HCT116 (cell line): ENCODE measurements around the gene MAP2K5. TPM values are rescaled to one million over a fixed set of nuclear protein-coding genes. Genes with fewer than 3 reads are reported as not detected.

ENCODE experiments used
- ATAC-seq: fragments of 200-7000 bp; cut with Tn5 transposase; 2 replicates; pipeline ENCODE4 v1.9.1; 2020; ENCODE audit warnings: mild to moderate bottlenecking, moderate library complexity
- BruUV-seq: library from RNA; stranded (reverse); fragments of 400-500 nt; replicated peaks from 2 replicates; lab custom pipeline; 2021; lab: Mats Ljungman, UMichigan
- CTCF ChIA-PET: fragments of 300-600 bp; sonication (Branson Sonifier 250); formaldehyde crosslinking; loops from one replicate; lab custom pipeline; 2021; ENCODE audit warnings: antibody characterized with exemption; lab: Charles Lee
- POLR2A ChIA-PET: fragments of 300-600, 350-600 bp; sonication (Branson Sonifier 250); formaldehyde crosslinking; loops from one replicate; lab custom pipeline; 2021; ENCODE audit warnings: antibody characterized with exemption; lab: Charles Lee
- RAD21 ChIA-PET, 2 experiments: fragments of 300-600 bp; sonication (Branson Sonifier 250); formaldehyde crosslinking; loops; one replicate each; lab custom pipeline; 2023; ENCODE audit warnings: low total read pairs in 2 of 2; ENCODE audit not compliant: uncharacterized antibody in 2 of 2, unreplicated experiment in 2 of 2, low non-redundant PET in 1 of 2; lab: Charles Lee
- DNase-seq: peaks from one replicate; pipeline ENCODE4 v3.0.0-alpha.2; 2010; ENCODE audit warnings: low read depth, low spot score
- H2AFZ ChIP-seq: fragments of 200-600 bp; shearing (Covaris generic), sonication (generic); 2 replicates; pipeline ENCODE4 v1.6.1; 2017; ENCODE audit warnings: low read depth, mixed run types, mixed read lengths, antibody characterized with exemption, low read length; ENCODE audit not compliant: poor library complexity, severe bottlenecking
- H3K27ac ChIP-seq: 2 replicates; pipeline ENCODE4 v1.5.1; 2012; ENCODE audit warnings: low read depth, low read length
- H3K27me3 ChIP-seq: fragments of 200-600 bp; sonication (generic); 2 replicates; pipeline ENCODE4 v1.6.1; 2016; ENCODE audit warnings: mixed run types, low read length, mixed read lengths; ENCODE audit not compliant: insufficient read depth
- H3K36me3 ChIP-seq, 2 experiments: fragments of 200-500 bp in 1 of 2; fragments of 200-600 bp in 1 of 2; sonication (Bioruptor generic) in 1 of 2; sonication (generic) in 1 of 2; 2 replicates each; pipeline versions ENCODE4 v1.5.1 to v1.6.1; 2014 to 2016; ENCODE audit warnings: low read length in 2 of 2, inconsistent platforms in 1 of 2, mixed read lengths in 1 of 2, mixed run types in 1 of 2; ENCODE audit not compliant: insufficient read depth in 2 of 2, control insufficient read depth in 1 of 2
- H3K4me1 ChIP-seq, 2 experiments: fragments of 200-600 bp in 1 of 2; sonication (generic) in 1 of 2; 2 replicates each; pipeline versions ENCODE4 v1.5.1 to v1.6.1; 2012 to 2017; ENCODE audit warnings: low read length in 2 of 2, inconsistent platforms in 1 of 2, mild to moderate bottlenecking in 1 of 2, mixed read lengths in 1 of 2, mixed run types in 1 of 2, moderate library complexity in 1 of 2; ENCODE audit not compliant: insufficient read depth in 2 of 2, control insufficient read depth in 1 of 2
- H3K4me2 ChIP-seq: fragments of 200-600 bp; sonication (generic); 2 replicates; pipeline ENCODE4 v1.6.1; 2017; ENCODE audit warnings: mixed run types, low read length, mixed read lengths
- H3K4me3 ChIP-seq, 2 experiments: fragments of 200-600 bp in 1 of 2; sonication (generic) in 1 of 2; replicated peaks in 1 of 2; 2 replicates each; pipeline ENCODE4 v1.5.1; 2011 to 2016; ENCODE audit warnings: low read length in 2 of 2, control low read depth in 1 of 2, low read depth in 1 of 2, mild to moderate bottlenecking in 1 of 2, mixed read lengths in 1 of 2, mixed run types in 1 of 2
- H3K79me2 ChIP-seq: fragments of 200-600 bp; sonication (generic); 2 replicates; pipeline ENCODE4 v1.6.1; 2017; ENCODE audit warnings: mild to moderate bottlenecking, mixed run types, low read length, moderate library complexity, mixed read lengths; ENCODE audit not compliant: insufficient read depth
- H3K9ac ChIP-seq: fragments of 200-600 bp; sonication (generic); 2 replicates; pipeline ENCODE4 v1.6.1; 2016; ENCODE audit warnings: low read length, mixed read lengths
- H3K9me2 ChIP-seq: fragments of 200-600 bp; sonication (generic), shearing (Covaris generic); 2 replicates; pipeline ENCODE4 v1.6.1; 2017; ENCODE audit warnings: mixed run types, mild to moderate bottlenecking, moderate library complexity; ENCODE audit not compliant: insufficient read depth
- H3K9me3 ChIP-seq, 2 experiments: fragments of 200-500 bp in 1 of 2; fragments of 200-600 bp in 1 of 2; sonication (Bioruptor generic) in 1 of 2; sonication (generic) in 1 of 2; 2 replicates each; pipeline ENCODE4 v1.6.1; 2014 to 2017; ENCODE audit warnings: low read length in 2 of 2, mixed read lengths in 2 of 2, inconsistent platforms in 1 of 2, low read depth in 1 of 2, mild to moderate bottlenecking in 1 of 2, mixed run types in 1 of 2, moderate library complexity in 1 of 2; ENCODE audit not compliant: control insufficient read depth in 1 of 2, insufficient read depth in 1 of 2
- H4K20me1 ChIP-seq: fragments of 200-600 bp; sonication (generic), shearing (Covaris generic); 2 replicates; pipeline ENCODE4 v1.6.1; 2017; ENCODE audit warnings: mixed run types, mild to moderate bottlenecking, moderate library complexity; ENCODE audit not compliant: insufficient read depth
- CBX3 ChIP-seq: IDR thresholded peaks from 2 replicates; pipeline ENCODE4 v1.6.1; 2012; ENCODE audit warnings: low read depth
- CTCF ChIP-seq, 3 experiments: fragments of 200-600 bp in 1 of 3; sonication (generic) in 1 of 3; IDR thresholded peaks in 2 of 3; conservative IDR thresholded peaks in 1 of 3; 2 replicates each; pipeline ENCODE4 v1.5.1; 2012 to 2017; ENCODE audit warnings: low read depth in 2 of 3, low read length in 2 of 3, antibody characterized with exemption in 1 of 3, borderline replicate concordance in 1 of 3, control low read depth in 1 of 3, mild to moderate bottlenecking in 1 of 3, mixed read lengths in 1 of 3, mixed run types in 1 of 3, moderate library complexity in 1 of 3; ENCODE audit not compliant: insufficient read depth in 1 of 3
- EGR1 ChIP-seq: IDR thresholded peaks from 2 replicates; pipeline ENCODE4 v1.6.1; 2012; ENCODE audit warnings: low read depth
- MAX ChIP-seq: IDR thresholded peaks from 2 replicates; pipeline ENCODE4 v1.6.1; 2012
- SRF ChIP-seq: IDR thresholded peaks from 2 replicates; pipeline ENCODE4 v1.6.1; 2012; ENCODE audit warnings: low read depth
- intact Hi-C: fragments of 100-400 bp; cut with micrococcal nuclease; formaldehyde crosslinking; loops from 2 replicates; pipeline ENCODE4 v1.10.0; 2022
- total RNA-seq: library from RNA; stranded (reverse); gene quantifications from one replicate; pipeline ENCODE4 v1.2.1, GENCODE V29; 2021; ENCODE audit not compliant: unreplicated experiment

The MAP2K5 gene
- total RNA-seq, 1 experiment from 2014 or later, result 15.6 TPM

- Histone ChIP-seq H3K27ac (no peak overlapping the region), H3K4me1 (no peaks in the 10 kb centered on the region), H3K9me2 (no peaks in the 10 kb centered on the region), H3K36me3 (no peaks in the 10 kb centered on the region), H3K4me2 (no peak overlapping the region), H3K4me3 (no peak overlapping the region), H4K20me1 (no peaks in the 10 kb centered on the region), H3K9me3 (no peaks in the 10 kb centered on the region), H3K27me3 (no peaks in the 10 kb centered on the region), H3K9ac (no peak overlapping the region), H2AFZ (no peak overlapping the region), H3K79me2 (no peaks in the 10 kb centered on the region)
- ChIA-PET POLR2A (no interaction called here), RAD21 (no interaction called here), CTCF (no interaction called here)
- DNase-seq, result no peak
- TF ChIP-seq CBX3 (no peak), EGR1 (no peak), SRF (no peak)
- no peak for ATAC-seq
- intact Hi-C loops, result no loop called here
- no TSS peak for BruUV-seq
Observed at GRCh38 chr15:67827562-67828277, 285.2 kb downstream of the MAP2K5 start.

- no peaks in the 10 kb centered on the region for H3K27me3 ChIP-seq
- TF ChIP-seq MAX (no peak), CTCF (IDR thresholded peaks at IDR 0.05 in 2 of 3, conservative IDR thresholded peaks at IDR 0.05 in 1 of 3; ENCODE audit: borderline replicate concordance in 1 of 3, insufficient read depth in 1 of 3, low read depth in 2 of 3, low read length in 2 of 3) (no peak)
- H3K27ac ChIP-seq, result no peak overlapping the region
- no peaks in the 10 kb centered on the region for H4K20me1 ChIP-seq
- ChIA-PET CTCF (no interaction called here), POLR2A (no interaction called here), RAD21 (no interaction called here)
- no peaks in the 10 kb centered on the region for H3K4me1 ChIP-seq
- no peaks in the 10 kb centered on the region for H3K9me3 ChIP-seq
- H3K4me2 ChIP-seq, result no peak overlapping the region
- H3K79me2 ChIP-seq, result no peaks in the 10 kb centered on the region
- H3K9me2 ChIP-seq, result no peaks in the 10 kb centered on the region
- H3K4me3 ChIP-seq, result no peak overlapping the region
- no peaks in the 10 kb centered on the region for H3K36me3 ChIP-seq
- no peak overlapping the region for H2AFZ ChIP-seq
- DNase-seq (no peak), ATAC-seq (no peak)
- BruUV-seq, result no TSS peak
- H3K9ac ChIP-seq, result no peak overlapping the region
- intact Hi-C loops, result no loop called here
Observed at GRCh38 chr15:67828278-67828968, 285.9 kb downstream of the MAP2K5 start.
